ENCODE measurements around the gene OTP.

The OTP gene

GRCh38 chr5:77651343-77651742, 12.8 kb upstream of the OTP start:
- Histone ChIP-seq H3K79me2 (ENCODE audit: insufficient read depth, low read length) (no peaks in the 10 kb centered on the region), H3K9me2 (replicated peaks; ENCODE audit: insufficient read depth, low read length) (no peaks in the 10 kb centered on the region), H4K20me1 (ENCODE audit: low read depth, low read length) (no peaks in the 10 kb centered on the region), H3K27me3 (ENCODE audit: low read length) (no peaks in the 10 kb centered on the region), H3K36me3 (ENCODE audit: low read length) (no peaks in the 10 kb centered on the region), H3K9me3 (ENCODE audit: insufficient read depth, low read length) (no peaks in the 10 kb centered on the region), H3F3A (ENCODE audit: insufficient read depth) (no peaks in the 10 kb centered on the region), H3K4me3 (ENCODE audit: insufficient read depth, low read length, poor library complexity, severe bottlenecking) (no peak overlapping the region), H3K27ac (ENCODE audit: low read depth, low read length) (no peak overlapping the region), H3K4me2 (ENCODE audit: low read depth, low read length, poor library complexity, severe bottlenecking) (no peak overlapping the region), H3K9ac (ENCODE audit: low read length) (no peak overlapping the region), H2AFZ (ENCODE audit: low read depth, low read length, severe bottlenecking) (no peak overlapping the region)
- TF ChIP-seq CTCF (IDR thresholded peaks at IDR 0.05; ENCODE audit: insufficient read depth, low read length, poor library complexity, severe bottlenecking) (no peak), EZH2phosphoT487 (conservative IDR thresholded peaks at IDR 0.05; ENCODE audit: low read length) (no peak)

- Histone ChIP-seq H3K36me3 (ENCODE audit: low read length) (no peaks in the 10 kb centered on the region), H3K9ac (ENCODE audit: low read length) (no peak overlapping the region), H3K9me2 (replicated peaks; ENCODE audit: insufficient read depth, low read length) (no peaks in the 10 kb centered on the region), H4K20me1 (ENCODE audit: low read depth, low read length) (no peaks in the 10 kb centered on the region), H3F3A (ENCODE audit: insufficient read depth) (no peaks in the 10 kb centered on the region), H3K27ac (ENCODE audit: low read depth, low read length) (no peak overlapping the region), H3K4me2 (ENCODE audit: low read depth, low read length, poor library complexity, severe bottlenecking) (no peak overlapping the region), H3K27me3 (ENCODE audit: low read length) (no peaks in the 10 kb centered on the region), H3K79me2 (ENCODE audit: insufficient read depth, low read length) (no peaks in the 10 kb centered on the region), H2AFZ (ENCODE audit: low read depth, low read length, severe bottlenecking) (no peak overlapping the region), H3K9me3 (ENCODE audit: insufficient read depth, low read length) (no peaks in the 10 kb centered on the region), H3K4me3 (ENCODE audit: insufficient read depth, low read length, poor library complexity, severe bottlenecking) (no peak overlapping the region)
- TF ChIP-seq EZH2phosphoT487 (conservative IDR thresholded peaks at IDR 0.05; ENCODE audit: low read length) = no peak
- TF ChIP-seq CTCF (IDR thresholded peaks at IDR 0.05; ENCODE audit: insufficient read depth, low read length, poor library complexity, severe bottlenecking) = no peak
Measured at GRCh38 chr5:77650686-77651085, 12.2 kb upstream of the OTP start.

GRCh38 chr5:77649776-77650175, 11.3 kb upstream of the OTP start:
- H3K27me3 ChIP-seq (ENCODE audit: low read length) = no peaks in the 10 kb centered on the region
- no peaks in the 10 kb centered on the region for H3K9me3 ChIP-seq (ENCODE audit: insufficient read depth, low read length)
- no peak overlapping the region for H3K4me2 ChIP-seq (ENCODE audit: low read depth, low read length, poor library complexity, severe bottlenecking)
- H3K9ac ChIP-seq (ENCODE audit: low read length) = no peak overlapping the region
- TF ChIP-seq EZH2phosphoT487 (conservative IDR thresholded peaks at IDR 0.05; ENCODE audit: low read length) (no peak), CTCF (IDR thresholded peaks at IDR 0.05; ENCODE audit: insufficient read depth, low read length, poor library complexity, severe bottlenecking) (no peak)
- H3K4me3 ChIP-seq (ENCODE audit: insufficient read depth, low read length, poor library complexity, severe bottlenecking) = no peak overlapping the region
- no peak overlapping the region for H2AFZ ChIP-seq (ENCODE audit: low read depth, low read length, severe bottlenecking)
- H3K9me2 ChIP-seq (replicated peaks; ENCODE audit: insufficient read depth, low read length) = no peaks in the 10 kb centered on the region
- no peaks in the 10 kb centered on the region for H3F3A ChIP-seq (ENCODE audit: insufficient read depth)
- no peaks in the 10 kb centered on the region for H4K20me1 ChIP-seq (ENCODE audit: low read depth, low read length)
- no peaks in the 10 kb centered on the region for H3K79me2 ChIP-seq (ENCODE audit: insufficient read depth, low read length)
- H3K36me3 ChIP-seq (ENCODE audit: low read length) = no peaks in the 10 kb centered on the region
- no peak overlapping the region for H3K27ac ChIP-seq (ENCODE audit: low read depth, low read length)

Data from SU-DHL-6 (cell line).